Transverse colon (tissue), 4 donors: ENCODE results near the gene PKIG. TPM values are rescaled to one million over a fixed set of nuclear protein-coding genes. Genes with fewer than 3 reads are reported as not detected.

Experiments used
- DNase-seq: peaks from one replicate; pipeline ENCODE4 v3.0.0-alpha.2; 2019
- H3K27ac ChIP-seq, 4 donors: fragments of 200-600 bp; sonication (generic); 2 replicates each; pipeline ENCODE4 v1.5.1; 2016 to 2018; ENCODE audit warnings: inconsistent platforms in 4 of 4
- H3K27me3 ChIP-seq: fragments of 200-600 bp; sonication (generic); 2 replicates; pipeline ENCODE4 v1.5.1; 2017; ENCODE audit warnings: inconsistent platforms
- H3K36me3 ChIP-seq, 4 donors: fragments of 200-600 bp; sonication (generic); 2 replicates each; pipeline ENCODE4 v1.5.1; 2017 to 2019; ENCODE audit warnings: inconsistent platforms in 4 of 4
- H3K4me1 ChIP-seq, 4 donors: fragments of 200-600 bp; sonication (generic); 2 replicates each; pipeline ENCODE4 v1.5.1; 2017 to 2020; ENCODE audit warnings: inconsistent platforms in 4 of 4
- H3K4me3 ChIP-seq, 4 donors: fragments of 200-600 bp; sonication (generic); 1 replicate in 1 of 4; 2 replicates in 3 of 4; pipeline versions ENCODE4 v1.5.1 to v1.6.1; 2017 to 2019; ENCODE audit warnings: inconsistent platforms in 4 of 4
- H3K9me3 ChIP-seq, 2 donors: fragments of 200-600 bp; sonication (generic); 2 replicates each; pipeline ENCODE4 v1.5.1; 2017 to 2019; ENCODE audit warnings: inconsistent platforms in 2 of 2
- EP300 ChIP-seq: sonication (generic); formaldehyde crosslinking; IDR thresholded peaks from one replicate; pipeline ENCODE4 v1.6.1; 2017; ENCODE audit warnings: antibody characterized with exemption, low read depth
- POLR2A ChIP-seq: fragments of 450-650 bp; IDR thresholded peaks from one replicate; pipeline ENCODE4 v1.6.1; 2016; ENCODE audit warnings: antibody characterized with exemption, mild to moderate bottlenecking, moderate library complexity
- POLR2AphosphoS5 ChIP-seq, 3 donors: sonication (generic); formaldehyde crosslinking; IDR thresholded peaks; one replicate each; pipeline ENCODE4 v1.6.1; 2016; ENCODE audit warnings: antibody characterized with exemption in 3 of 3
- WGBS, 2 donors: methylation state at CpG; one replicate each; pipeline ENCODE4 v1.1.5; 2018; ENCODE audit warnings: low coverage in 1 of 2; 5-methylcytosine and 5-hydroxymethylcytosine counted together
- in situ Hi-C, 4 donors: fragments of 200-750 bp; cut with MboI; loops; one replicate each; pipeline versions ENCODE4 v1.15.0 to v1.15.1; 2017; ENCODE audit warnings: low sequenced_read_pairs in 3 of 4, low pct_ligation_motif_present in 1 of 4, low pct_unique_long_range_greater_than_20kb in 1 of 4
- intact Hi-C: fragments of 100-400 bp; cut with DNase I; formaldehyde crosslinking; loops from one replicate; pipeline ENCODE4 v1.15.1; 2023; ENCODE audit warnings: low total_unique reads
- total RNA-seq, 4 donors: library from RNA; depleted of rRNA; stranded (reverse); fragments of >200 nt; gene quantifications; one replicate each; pipeline ENCODE4 v1.1.0, GENCODE V29; 2016
- TF ChIP-seq, protein P1 (sequence below), 5 experiments: fragments of 200-600 bp in 3 of 5; fragments of 450-650 bp in 2 of 5; sonication (generic) in 3 of 5; IDR thresholded peaks; 1 replicate in 2 of 5; 2 replicates in 3 of 5; pipeline ENCODE4 v1.5.1; 2016 to 2017; ENCODE audit warnings: antibody characterized with exemption in 5 of 5, inconsistent platforms in 3 of 5, mild to moderate bottlenecking in 2 of 5, moderate library complexity in 1 of 5

Gene PKIG
- total RNA-seq, 4 donors from 2014 or later = 40.8 to 106 (median 80.4) TPM

DNA sequence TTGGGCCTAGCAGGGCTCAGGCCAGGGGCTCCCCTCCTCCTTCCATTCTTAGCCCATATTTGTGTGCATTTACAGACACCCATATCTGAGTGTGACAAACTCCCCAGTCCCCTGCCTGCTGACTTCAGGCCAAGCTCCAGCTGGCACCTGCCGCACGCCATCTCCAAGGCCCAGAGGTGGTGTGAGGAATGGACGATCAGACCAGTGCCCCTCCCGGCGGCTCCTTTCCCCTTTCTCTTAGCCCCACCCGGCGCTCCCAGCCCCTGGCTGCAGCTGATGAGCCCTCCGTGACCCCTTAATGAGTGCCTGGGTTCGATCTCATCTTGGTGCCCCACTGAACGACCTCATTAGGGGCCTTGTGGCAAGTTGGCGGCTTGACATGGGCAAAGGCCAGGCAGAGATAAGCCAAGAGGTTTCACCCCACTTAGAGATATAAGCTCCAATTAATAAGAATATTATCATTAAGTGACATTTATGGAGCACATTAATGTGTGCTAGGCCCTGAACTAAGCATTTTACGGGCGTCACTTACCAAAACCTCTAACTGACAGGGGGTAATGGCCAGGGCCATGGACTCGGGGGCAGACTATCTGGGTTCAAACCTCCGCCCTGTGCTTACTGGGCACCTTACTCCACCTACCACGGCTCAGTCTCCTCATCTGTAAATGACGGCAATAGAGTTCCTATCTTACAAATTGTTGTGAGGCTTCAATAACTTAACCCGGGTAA lies 51.7 kb downstream of the PKIG start:
- Histone ChIP-seq H3K27me3 (no peaks in the 10 kb centered on the region), H3K27ac (peak overlapping the region in 1 of 4 donors; percentile 30), H3K36me3 (no peaks in the 10 kb centered on the region), H3K9me3 (no peaks in the 10 kb centered on the region), H3K4me1 (no peaks in the 10 kb centered on the region), H3K4me3 (no peak overlapping the region)
- DNase-seq = no peak
- in situ Hi-C loops (no loop called here), intact Hi-C loops (no loop called here)
- 90 to 95% methylated on average over 10 to 18 of the region's 18 CpGs for WGBS, 2 donors
- TF ChIP-seq POLR2AphosphoS5 (IDR thresholded peaks at IDR 0.05) (no peak), EP300 (no peak), POLR2A (no peak)
- TF ChIP-seq, protein P1, sequence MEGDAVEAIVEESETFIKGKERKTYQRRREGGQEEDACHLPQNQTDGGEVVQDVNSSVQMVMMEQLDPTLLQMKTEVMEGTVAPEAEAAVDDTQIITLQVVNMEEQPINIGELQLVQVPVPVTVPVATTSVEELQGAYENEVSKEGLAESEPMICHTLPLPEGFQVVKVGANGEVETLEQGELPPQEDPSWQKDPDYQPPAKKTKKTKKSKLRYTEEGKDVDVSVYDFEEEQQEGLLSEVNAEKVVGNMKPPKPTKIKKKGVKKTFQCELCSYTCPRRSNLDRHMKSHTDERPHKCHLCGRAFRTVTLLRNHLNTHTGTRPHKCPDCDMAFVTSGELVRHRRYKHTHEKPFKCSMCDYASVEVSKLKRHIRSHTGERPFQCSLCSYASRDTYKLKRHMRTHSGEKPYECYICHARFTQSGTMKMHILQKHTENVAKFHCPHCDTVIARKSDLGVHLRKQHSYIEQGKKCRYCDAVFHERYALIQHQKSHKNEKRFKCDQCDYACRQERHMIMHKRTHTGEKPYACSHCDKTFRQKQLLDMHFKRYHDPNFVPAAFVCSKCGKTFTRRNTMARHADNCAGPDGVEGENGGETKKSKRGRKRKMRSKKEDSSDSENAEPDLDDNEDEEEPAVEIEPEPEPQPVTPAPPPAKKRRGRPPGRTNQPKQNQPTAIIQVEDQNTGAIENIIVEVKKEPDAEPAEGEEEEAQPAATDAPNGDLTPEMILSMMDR (IDR thresholded peaks at IDR 0.05) = no peak

DNA sequence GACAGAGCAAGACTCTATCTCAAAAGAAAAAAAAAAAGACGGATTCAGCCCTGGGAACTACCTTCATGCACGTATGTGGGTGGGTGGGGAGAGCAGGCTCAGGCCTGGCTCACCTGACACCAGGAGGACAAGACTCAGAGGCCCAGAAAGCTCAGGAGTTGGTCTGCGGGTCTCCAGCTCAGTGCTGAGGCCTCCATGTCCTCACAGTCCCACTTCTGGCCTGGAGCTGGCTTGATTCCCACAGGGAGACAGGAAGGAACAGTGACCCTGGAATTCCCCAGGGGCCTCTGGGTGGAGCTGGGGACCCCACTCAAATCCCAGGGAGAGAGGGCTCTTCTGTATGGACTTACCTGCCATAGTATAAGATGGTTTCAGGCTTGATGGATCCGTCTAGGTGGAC lies 53.5 kb downstream of the PKIG start:
- TF ChIP-seq POLR2AphosphoS5 (IDR thresholded peaks at IDR 0.05) (no peak), EP300 (no peak), POLR2A (no peak)
- TF ChIP-seq, protein P1 (IDR thresholded peaks at IDR 0.05) = no peak
- H3K4me1 ChIP-seq = no peaks in the 10 kb centered on the region
- no peaks in the 10 kb centered on the region for H3K9me3 ChIP-seq
- no peak for DNase-seq
- H3K27me3 ChIP-seq = no peaks in the 10 kb centered on the region
- intact Hi-C loops = no loop called here
- no peak overlapping the region for H3K4me3 ChIP-seq
- 86 to 93% methylated on average over 2 to 3 of the region's 4 CpGs for WGBS, 2 donors
- in situ Hi-C loops = no loop called here
- H3K36me3 ChIP-seq = no peaks in the 10 kb centered on the region
- H3K27ac ChIP-seq = no peak overlapping the region

DNA sequence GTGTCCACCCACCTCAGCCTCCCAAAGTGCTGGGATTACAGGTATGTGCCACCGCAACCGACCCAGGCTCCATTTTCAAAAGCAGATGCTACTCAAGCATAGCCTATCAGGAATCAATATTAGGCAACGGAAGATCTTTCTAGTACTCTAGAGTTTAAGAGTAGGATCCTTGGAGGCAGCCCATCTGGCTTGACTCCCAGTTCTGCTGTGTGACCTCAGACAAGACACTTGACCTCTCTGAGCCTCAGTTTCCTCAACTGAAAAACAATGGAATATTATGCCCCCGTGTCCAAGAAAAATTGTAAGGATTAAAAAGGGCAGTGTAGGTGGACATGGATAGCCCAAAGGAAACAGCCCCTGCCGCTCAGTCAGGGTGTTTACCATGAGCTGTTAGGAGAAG lies 54.7 kb downstream of the PKIG start:
- peaks cover 2 to 4% (median 3%) of the 10 kb centered on the region in 4 donors for H3K4me1 ChIP-seq

More for the DNA sequence above, 54.7 kb downstream of the PKIG start:
- Histone ChIP-seq H3K36me3 (no peaks in the 10 kb centered on the region), H3K9me3 (no peaks in the 10 kb centered on the region), H3K27me3 (no peaks in the 10 kb centered on the region), H3K4me3 (no peak overlapping the region), H3K27ac (peak overlapping the region in 1 of 4 donors; percentile 13)
- TF ChIP-seq POLR2AphosphoS5 (IDR thresholded peaks at IDR 0.05) = no peak
- no peak for TF ChIP-seq EP300
- TF ChIP-seq, protein P1 (IDR thresholded peaks at IDR 0.05) = no peak
- no peak for TF ChIP-seq POLR2A
- no peak for DNase-seq
- in situ Hi-C loops (no loop called here), intact Hi-C loops (no loop called here)
- WGBS, 2 donors = 90 to 96% methylated on average over 1 to 5 of the region's 5 CpGs
